SK-N-SH (cell line): ENCODE data around the gene OBSCN. TPM values are rescaled to one million over a fixed set of nuclear protein-coding genes. Genes with fewer than 3 reads are reported as not detected.

ENCODE experiments used
- CTCF ChIA-PET: fragments of 300-600, 350-600 bp; formaldehyde crosslinking; extraction: SDS; loops from one replicate; lab custom pipeline; 2021; lab: Yijun Ruan, JAX
- POLR2A ChIA-PET: fragments of 350-600 bp; sonication (Branson Sonifier 250); formaldehyde crosslinking; extraction: SDS; loops from one replicate; lab custom pipeline; 2020; ENCODE audit warnings: antibody characterized with exemption, inconsistent platforms; lab: Yijun Ruan, JAX
- DNase-seq: peaks from one replicate; pipeline ENCODE4 v3.0.0; 2012
- H2AFZ ChIP-seq: fragments of 200-600 bp; sonication (generic); 2 replicates; pipeline ENCODE4 v1.8.1; 2016; ENCODE audit warnings: antibody characterized with exemption, mild to moderate bottlenecking, low read depth
- H3F3A ChIP-seq: fragments of 200-600 bp; sonication (generic); replicated peaks from 2 replicates; pipeline ENCODE3; 2016; ENCODE audit warnings: antibody characterized with exemption, mild to moderate bottlenecking; ENCODE audit not compliant: insufficient read depth
- H3K27ac ChIP-seq, 2 experiments: fragments of 200-500 bp in 1 of 2; fragments of 200-600 bp in 1 of 2; sonication (Bioruptor generic) in 1 of 2; sonication (generic), shearing (Covaris generic) in 1 of 2; 2 replicates each; pipeline versions ENCODE4 v1.5.1 to v1.6.1; 2014 to 2016; ENCODE audit warnings: low read depth in 2 of 2, inconsistent platforms in 1 of 2, low read length in 1 of 2, mild to moderate bottlenecking in 1 of 2, mixed read lengths in 1 of 2
- H3K27me3 ChIP-seq: fragments of 200-600 bp; sonication (generic), shearing (Covaris generic); 2 replicates; pipeline ENCODE4 v1.6.1; 2016; ENCODE audit warnings: mixed run types; ENCODE audit not compliant: insufficient read depth
- H3K36me3 ChIP-seq, 2 experiments: fragments of 200-500 bp in 1 of 2; fragments of 200-600 bp in 1 of 2; sonication (Bioruptor generic) in 1 of 2; sonication (generic) in 1 of 2; replicated peaks in 1 of 2; 2 replicates each; pipeline versions ENCODE3 to v1.5.1; 2014 to 2016; ENCODE audit warnings: low read length in 1 of 2, mild to moderate bottlenecking in 1 of 2; ENCODE audit not compliant: insufficient read depth in 2 of 2, control insufficient read depth in 1 of 2
- H3K4me1 ChIP-seq, 2 experiments: fragments of 200-500 bp in 1 of 2; fragments of 200-600 bp in 1 of 2; sonication (Bioruptor generic) in 1 of 2; sonication (generic), shearing (Covaris generic) in 1 of 2; 2 replicates each; pipeline versions ENCODE4 v1.5.1 to v1.6.1; 2014 to 2016; ENCODE audit warnings: low read depth in 1 of 2, low read length in 1 of 2, mixed run types in 1 of 2; ENCODE audit not compliant: insufficient read depth in 2 of 2, control insufficient read depth in 1 of 2
- H3K4me2 ChIP-seq: fragments of 200-600 bp; sonication (generic), shearing (Covaris generic); 2 replicates; pipeline ENCODE4 v1.6.1; 2017; ENCODE audit warnings: mixed run types
- H3K4me3 ChIP-seq, 2 experiments: fragments of 200-500 bp in 1 of 2; fragments of 200-600 bp in 1 of 2; sonication (Bioruptor generic) in 1 of 2; sonication (generic), shearing (Covaris generic) in 1 of 2; 2 replicates each; pipeline versions ENCODE4 v1.5.1 to v1.8.1; 2014 to 2016; ENCODE audit warnings: low read depth in 2 of 2, inconsistent platforms in 1 of 2, low read length in 1 of 2, mild to moderate bottlenecking in 1 of 2, mixed read lengths in 1 of 2, moderate library complexity in 1 of 2
- H3K79me2 ChIP-seq: fragments of 200-600 bp; sonication (generic); 2 replicates; pipeline ENCODE4 v1.8.1; 2017; ENCODE audit warnings: mild to moderate bottlenecking; ENCODE audit not compliant: insufficient read depth
- H3K9ac ChIP-seq: fragments of 200-600 bp; sonication (generic); 2 replicates; pipeline ENCODE4 v1.6.1; 2017; ENCODE audit warnings: mixed run types
- H3K9me2 ChIP-seq: fragments of 200-600 bp; sonication (generic); 2 replicates; pipeline ENCODE4 v1.6.1; 2017; ENCODE audit warnings: mixed run types
- H3K9me3 ChIP-seq: fragments of 200-600 bp; sonication (generic); 2 replicates; pipeline ENCODE4 v1.6.1; 2017; ENCODE audit warnings: mixed run types, mild to moderate bottlenecking, moderate library complexity
- H4K20me1 ChIP-seq: fragments of 200-600 bp; sonication (generic); 2 replicates; pipeline ENCODE4 v1.6.1; 2017; ENCODE audit warnings: mild to moderate bottlenecking, mixed run types; ENCODE audit not compliant: insufficient read depth
- ELF1 ChIP-seq: IDR thresholded peaks from 2 replicates; pipeline ENCODE4 v1.4.0; 2012
- EZH2phosphoT487 ChIP-seq: fragments of 200-600 bp; sonication (generic); IDR thresholded peaks from 2 replicates; pipeline ENCODE4 v1.6.1; 2017; ENCODE audit warnings: low read depth, mixed run types, mild to moderate bottlenecking, antibody characterized with exemption, moderate library complexity, borderline replicate concordance
- FOXJ3 ChIP-seq: sonication (generic); formaldehyde crosslinking; IDR thresholded peaks from 2 replicates; pipeline ENCODE4 v1.5.1; 2020; ENCODE audit warnings: mild to moderate bottlenecking, missing genetic modification reagents
- MAX ChIP-seq: IDR thresholded peaks from 2 replicates; pipeline ENCODE4 v1.4.0; 2012; ENCODE audit warnings: low read depth
- NRF1 ChIP-seq: IDR thresholded peaks from 2 replicates; pipeline ENCODE4 v1.6.1; 2012; ENCODE audit warnings: low read depth, mild to moderate bottlenecking, low read length
- REST ChIP-seq: IDR thresholded peaks from 2 replicates; pipeline ENCODE4 v1.6.1; 2012; ENCODE audit warnings: mild to moderate bottlenecking, low read depth, low read length, moderate library complexity
- RFX5 ChIP-seq: IDR thresholded peaks from 2 replicates; pipeline ENCODE4 v1.6.1; 2012; ENCODE audit warnings: mild to moderate bottlenecking, improper control_type of control experiment, low read length
- TEAD4 ChIP-seq: IDR thresholded peaks from 2 replicates; pipeline ENCODE4 v1.4.0; 2012; ENCODE audit warnings: mild to moderate bottlenecking, borderline replicate concordance; ENCODE audit not compliant: insufficient read depth
- ZBTB33 ChIP-seq: IDR thresholded peaks from 2 replicates; pipeline ENCODE4 v1.4.0; 2012; ENCODE audit warnings: low read depth, borderline replicate concordance
- WGBS: methylation state at CpG from one replicate; pipeline ENCODE4 v1.1.6; 2017; ENCODE audit warnings: low lambda C conversion rate; 5-methylcytosine and 5-hydroxymethylcytosine counted together
- polyA plus RNA-seq, 3 experiments: library from polyadenylated mRNA; depleted of rRNA; stranded (reverse); fragments of >200 nt; gene quantifications; 2 replicates each; pipeline ENCODE4 v1.2.3, GENCODE V29; 2012
- TF ChIP-seq, protein P1 (sequence below): fragments of 150-350 bp; IDR thresholded peaks from 2 replicates; pipeline ENCODE4 v1.6.1; 2017; ENCODE audit warnings: antibody characterized with exemption, low read length, low read depth, borderline replicate concordance
- TF ChIP-seq, protein P2 (sequence below): IDR thresholded peaks from 2 replicates; pipeline ENCODE4; 2012
- TF ChIP-seq, protein P3 (sequence below): fragments of 200-600 bp; sonication (generic); IDR thresholded peaks from 2 replicates; pipeline ENCODE4 v1.6.1; 2017; ENCODE audit warnings: antibody characterized with exemption, mild to moderate bottlenecking, moderate library complexity

OBSCN gene
- polyA plus RNA-seq, 1 of the 3 experiments (the other 2 are of a cell fraction): 4.0 TPM

GRCh38 chr1:228394571-228395394 lies 186.9 kb downstream of the OBSCN start:
- CTCF ChIA-PET: interaction anchor here (0.7 to 0.9 kb wide), 2 partner anchors 9 to 61 kb away, joined by 3 read pairs; no protein-coding TSS in a partner anchor
- H3K27ac ChIP-seq: no peak overlapping the region
- 97% methylated on average over 36 of the region's 38 CpGs for WGBS
- TF ChIP-seq NRF1: no peak
- TF ChIP-seq, protein P1, sequence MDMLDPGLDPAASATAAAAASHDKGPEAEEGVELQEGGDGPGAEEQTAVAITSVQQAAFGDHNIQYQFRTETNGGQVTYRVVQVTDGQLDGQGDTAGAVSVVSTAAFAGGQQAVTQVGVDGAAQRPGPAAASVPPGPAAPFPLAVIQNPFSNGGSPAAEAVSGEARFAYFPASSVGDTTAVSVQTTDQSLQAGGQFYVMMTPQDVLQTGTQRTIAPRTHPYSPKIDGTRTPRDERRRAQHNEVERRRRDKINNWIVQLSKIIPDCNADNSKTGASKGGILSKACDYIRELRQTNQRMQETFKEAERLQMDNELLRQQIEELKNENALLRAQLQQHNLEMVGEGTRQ: no peak
- TF ChIP-seq, all 33 proteins: peak for 0
- peaks cover 4% of the 10 kb centered on the region for H3K79me2 ChIP-seq
- no peaks in the 10 kb centered on the region for H3K9me3 ChIP-seq
- H4K20me1 ChIP-seq: peaks cover 9% of the 10 kb centered on the region; the same call in 1 of the 2 replicates
- peaks cover 0 to 56% of the 10 kb centered on the region in 2 experiments for H3K36me3 ChIP-seq
- no peaks in the 10 kb centered on the region for H3F3A ChIP-seq
- peaks cover 0 to 13% of the 10 kb centered on the region in 2 experiments; a peak in 1 of 4 replicates for H3K4me1 ChIP-seq
- no peak for DNase-seq
- POLR2A ChIA-PET: interaction anchor here (1.3 kb wide), 1 partner anchor 63 kb away, joined by 5 read pairs; a partner anchor contains a TSS
- H3K27me3 ChIP-seq: no peaks in the 10 kb centered on the region
- no peak overlapping the region for H2AFZ ChIP-seq
- H3K4me2 ChIP-seq: no peak overlapping the region
- H3K9ac ChIP-seq: no peak overlapping the region
- no peak overlapping the region for H3K4me3 ChIP-seq
- H3K9me2 ChIP-seq: no peaks in the 10 kb centered on the region

GRCh38 chr1:228396770-228397662 lies 189.2 kb downstream of the OBSCN start:
- ChIA-PET CTCF (interaction anchor here (0.9 to 1.1 kb wide), 2 partner anchors 9 to 59 kb away, joined by 3 read pairs; no protein-coding TSS in a partner anchor), POLR2A (no interaction called here)
- no peaks in the 10 kb centered on the region for H3F3A ChIP-seq
- peaks cover 0 to 11% of the 10 kb centered on the region in 2 experiments; a peak in 1 of 4 replicates for H3K4me1 ChIP-seq
- no peak for DNase-seq
- no peak overlapping the region for H3K4me2 ChIP-seq
- H3K4me3 ChIP-seq: no peak overlapping the region
- no peak overlapping the region for H3K27ac ChIP-seq
- no peak overlapping the region for H3K9ac ChIP-seq
- H3K9me3 ChIP-seq: no peaks in the 10 kb centered on the region
- WGBS: 90% methylated on average over 4 of the region's 21 CpGs
- peaks cover 32% of the 10 kb centered on the region for H4K20me1 ChIP-seq
- H3K9me2 ChIP-seq: no peaks in the 10 kb centered on the region
- H2AFZ ChIP-seq: no peak overlapping the region
- H3K36me3 ChIP-seq: peaks cover 0 to 71% of the 10 kb centered on the region in 2 experiments
- no peaks in the 10 kb centered on the region for H3K27me3 ChIP-seq
- peaks cover 26% of the 10 kb centered on the region for H3K79me2 ChIP-seq
- TF ChIP-seq, protein P2, sequence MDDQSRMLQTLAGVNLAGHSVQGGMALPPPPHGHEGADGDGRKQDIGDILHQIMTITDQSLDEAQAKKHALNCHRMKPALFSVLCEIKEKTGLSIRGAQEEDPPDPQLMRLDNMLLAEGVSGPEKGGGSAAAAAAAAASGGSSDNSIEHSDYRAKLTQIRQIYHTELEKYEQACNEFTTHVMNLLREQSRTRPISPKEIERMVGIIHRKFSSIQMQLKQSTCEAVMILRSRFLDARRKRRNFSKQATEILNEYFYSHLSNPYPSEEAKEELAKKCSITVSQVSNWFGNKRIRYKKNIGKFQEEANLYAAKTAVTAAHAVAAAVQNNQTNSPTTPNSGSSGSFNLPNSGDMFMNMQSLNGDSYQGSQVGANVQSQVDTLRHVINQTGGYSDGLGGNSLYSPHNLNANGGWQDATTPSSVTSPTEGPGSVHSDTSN: no peak
- TF ChIP-seq ELF1: no peak
- TF ChIP-seq REST: no peak
- TF ChIP-seq TEAD4: no peak
- TF ChIP-seq MAX: no peak
- no peak for TF ChIP-seq RFX5
- TF ChIP-seq ZBTB33: no peak
- TF ChIP-seq EZH2phosphoT487: no peak
- TF ChIP-seq, protein P3, sequence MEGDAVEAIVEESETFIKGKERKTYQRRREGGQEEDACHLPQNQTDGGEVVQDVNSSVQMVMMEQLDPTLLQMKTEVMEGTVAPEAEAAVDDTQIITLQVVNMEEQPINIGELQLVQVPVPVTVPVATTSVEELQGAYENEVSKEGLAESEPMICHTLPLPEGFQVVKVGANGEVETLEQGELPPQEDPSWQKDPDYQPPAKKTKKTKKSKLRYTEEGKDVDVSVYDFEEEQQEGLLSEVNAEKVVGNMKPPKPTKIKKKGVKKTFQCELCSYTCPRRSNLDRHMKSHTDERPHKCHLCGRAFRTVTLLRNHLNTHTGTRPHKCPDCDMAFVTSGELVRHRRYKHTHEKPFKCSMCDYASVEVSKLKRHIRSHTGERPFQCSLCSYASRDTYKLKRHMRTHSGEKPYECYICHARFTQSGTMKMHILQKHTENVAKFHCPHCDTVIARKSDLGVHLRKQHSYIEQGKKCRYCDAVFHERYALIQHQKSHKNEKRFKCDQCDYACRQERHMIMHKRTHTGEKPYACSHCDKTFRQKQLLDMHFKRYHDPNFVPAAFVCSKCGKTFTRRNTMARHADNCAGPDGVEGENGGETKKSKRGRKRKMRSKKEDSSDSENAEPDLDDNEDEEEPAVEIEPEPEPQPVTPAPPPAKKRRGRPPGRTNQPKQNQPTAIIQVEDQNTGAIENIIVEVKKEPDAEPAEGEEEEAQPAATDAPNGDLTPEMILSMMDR: no peak
- no peak for TF ChIP-seq FOXJ3 (CRISPR knock-in tag)
